Common myeloid progenitor, CD34-positive (primary cell): Measurements from ENCODE around the gene OR10V1.

ENCODE experiments used
- CTCF ChIA-PET: fragments of 350-600 bp; sonication (Branson Sonifier 250); formaldehyde crosslinking; loops from one replicate; lab custom pipeline; 2021; ENCODE audit warnings: antibody characterized with exemption; lab: Charles Lee
- POLR2A ChIA-PET: fragments of 350-600 bp; sonication (Branson Sonifier 250); formaldehyde crosslinking; loops from one replicate; lab custom pipeline; 2021; ENCODE audit warnings: antibody characterized with exemption; lab: Charles Lee
- DNase-seq, 3 donors: peaks; one replicate each; pipeline versions ENCODE4 v3.0.0 to v3.0.0-alpha.2; 2013
- H3K27ac ChIP-seq, 2 experiments: 1 replicate in 1 of 2; 2 replicates in 1 of 2; pipeline ENCODE4 v1.7.0; 2013; ENCODE audit warnings: inconsistent platforms in 2 of 2, low read length in 2 of 2, mild to moderate bottlenecking in 2 of 2, low read depth in 1 of 2, moderate library complexity in 1 of 2; ENCODE audit not compliant: severe bottlenecking in 2 of 2, insufficient read depth in 1 of 2, poor library complexity in 1 of 2
- H3K27me3 ChIP-seq, 5 experiments: replicated peaks in 2 of 5; 1 replicate in 3 of 5; 2 replicates in 2 of 5; pipeline versions ENCODE4 v1.6.1 to v1.7.0; 2013; ENCODE audit warnings: low read length in 4 of 5, mild to moderate bottlenecking in 2 of 5, moderate library complexity in 2 of 5, inconsistent platforms in 1 of 5; ENCODE audit not compliant: insufficient read depth in 5 of 5, control insufficient read depth in 4 of 5
- H3K36me3 ChIP-seq, 4 experiments: 1 replicate in 2 of 4; 2 replicates in 2 of 4; pipeline versions ENCODE4 v1.6.1 to v1.7.0; 2013; ENCODE audit warnings: low read length in 3 of 4, control low read depth in 1 of 4, mild to moderate bottlenecking in 1 of 4; ENCODE audit not compliant: control insufficient read depth in 4 of 4, insufficient read depth in 4 of 4
- H3K4me1 ChIP-seq, 4 experiments: 1 replicate in 3 of 4; 2 replicates in 1 of 4; pipeline versions ENCODE4 v1.6.1 to v1.7.1; 2013; ENCODE audit warnings: low read length in 3 of 4, mild to moderate bottlenecking in 3 of 4, control low read depth in 1 of 4, inconsistent platforms in 1 of 4, moderate library complexity in 1 of 4; ENCODE audit not compliant: control insufficient read depth in 4 of 4, insufficient read depth in 4 of 4; ENCODE audit errors: control extremely low read depth in 1 of 4
- H3K4me3 ChIP-seq, 7 experiments: 1 replicate in 4 of 7; 2 replicates in 3 of 7; pipeline versions ENCODE4 v1.5.1 to v1.7.0; 2013; ENCODE audit warnings: mild to moderate bottlenecking in 7 of 7, low read length in 6 of 7, moderate library complexity in 6 of 7, inconsistent platforms in 2 of 7, low read depth in 2 of 7, control low read depth in 1 of 7; ENCODE audit not compliant: insufficient read depth in 4 of 7, control insufficient read depth in 1 of 7; ENCODE audit errors: extremely low read depth in 1 of 7
- H3K9me3 ChIP-seq, 5 experiments: 1 replicate in 4 of 5; 2 replicates in 1 of 5; pipeline versions ENCODE4 v1.6.1 to v1.7.1; 2013; ENCODE audit warnings: low read length in 4 of 5, mild to moderate bottlenecking in 2 of 5, inconsistent platforms in 1 of 5, low read depth in 1 of 5, moderate library complexity in 1 of 5; ENCODE audit not compliant: control insufficient read depth in 4 of 5, insufficient read depth in 2 of 5; ENCODE audit errors: control extremely low read depth in 1 of 5
- WGBS: methylation state at CpG from one replicate; pipeline ENCODE4 v1.1.5; 2013; ENCODE audit not compliant: insufficient coverage; 5-methylcytosine and 5-hydroxymethylcytosine counted together

The OR10V1 gene

GRCh38 chr11:59730896-59731565 lies 17.4 kb upstream of the OR10V1 start:
- ChIA-PET CTCF (interaction anchor here (1.1 kb wide), 1 partner anchor 8 kb away, joined by 4 read pairs; no protein-coding TSS in a partner anchor), POLR2A (no interaction called here)
- no peak for DNase-seq
- Histone ChIP-seq H3K27me3 (no peaks in the 10 kb centered on the region), H3K27ac (no peak overlapping the region), H3K36me3 (no peaks in the 10 kb centered on the region), H3K9me3 (no peaks in the 10 kb centered on the region), H3K4me1 (peaks cover 4 to 14% (median 9%) of the 10 kb centered on the region in 4 experiments), H3K4me3 (no peak overlapping the region)
- 100% methylated on average over 2 of the region's 2 CpGs for WGBS

DNA sequence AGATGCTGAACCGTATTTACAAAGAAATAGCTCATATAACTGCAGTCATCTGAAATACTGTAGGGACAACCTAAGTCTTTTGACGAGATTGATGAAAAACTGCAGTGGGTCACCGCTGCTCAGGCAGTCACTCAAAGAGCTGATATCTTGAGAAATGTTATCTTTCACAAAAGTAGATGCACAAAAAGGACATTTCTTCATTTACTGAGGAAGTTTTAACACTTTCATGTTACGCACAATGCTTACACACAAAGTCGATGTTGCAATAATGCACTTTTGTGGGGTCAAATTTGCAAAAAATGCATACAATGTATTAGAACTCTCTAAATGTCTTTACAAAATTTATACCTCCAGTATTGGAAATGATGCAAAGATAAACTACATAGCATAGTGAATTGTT lies 16.2 kb upstream of the OR10V1 start:
- H3K9me3 ChIP-seq: no peaks in the 10 kb centered on the region
- no peaks in the 10 kb centered on the region for H3K36me3 ChIP-seq
- no peak overlapping the region for H3K4me3 ChIP-seq
- no peak overlapping the region for H3K27ac ChIP-seq
- DNase-seq: no peak
- CTCF ChIA-PET: interaction anchor here (1.1 to 1.8 kb wide), 2 partner anchors 9 to 72 kb away, joined by 4 read pairs; no protein-coding TSS in a partner anchor
- POLR2A ChIA-PET: no interaction called here
- 94% methylated on average over 5 of the region's 5 CpGs for WGBS
- H3K27me3 ChIP-seq: no peaks in the 10 kb centered on the region
- peaks cover 4 to 14% (median 9%) of the 10 kb centered on the region in 4 experiments for H3K4me1 ChIP-seq

DNA sequence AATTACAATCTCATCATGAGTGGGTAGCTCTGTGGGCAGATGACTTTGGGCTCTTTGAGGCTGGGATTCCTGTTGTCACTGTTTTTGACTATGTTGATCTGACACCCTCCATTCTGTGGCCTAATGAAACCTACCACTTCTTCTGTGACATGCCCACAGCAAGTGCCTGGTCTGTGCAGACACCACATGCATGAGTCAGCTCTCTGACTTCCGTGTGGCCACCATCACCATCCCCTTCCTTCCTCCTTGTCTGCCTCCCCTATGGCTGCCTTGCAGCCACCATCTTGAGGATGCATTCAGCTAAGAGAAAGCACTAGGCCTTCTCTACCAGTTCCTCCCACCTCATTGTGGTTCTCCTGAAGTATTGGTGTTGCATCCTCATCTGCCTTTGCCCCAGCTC lies 15.3 kb upstream of the OR10V1 start:
- ChIA-PET CTCF (interaction anchor here (1.8 kb wide), 1 partner anchor 73 kb away, joined by 4 read pairs; no protein-coding TSS in a partner anchor), POLR2A (no interaction called here)
- H3K9me3 ChIP-seq: no peaks in the 10 kb centered on the region
- peaks cover 4 to 14% (median 9%) of the 10 kb centered on the region in 4 experiments for H3K4me1 ChIP-seq
- no peaks in the 10 kb centered on the region for H3K36me3 ChIP-seq
- 0% methylated on average over 1 of the region's 1 CpG for WGBS
- H3K27me3 ChIP-seq: no peaks in the 10 kb centered on the region
- H3K27ac ChIP-seq: no peak overlapping the region
- peak in 2 of 3 donors; percentile 48 to 50 for DNase-seq
- H3K4me3 ChIP-seq: peak overlapping the region in 1 of 7 experiments; percentile 9

GRCh38 chr11:59728154-59728553 lies 14.5 kb upstream of the OR10V1 start:
- WGBS: 100% methylated on average over 3 of the region's 3 CpGs
- no peak for DNase-seq
- Histone ChIP-seq H3K4me1 (peaks cover 4 to 14% (median 9%) of the 10 kb centered on the region in 4 experiments), H3K36me3 (no peaks in the 10 kb centered on the region), H3K27me3 (no peaks in the 10 kb centered on the region), H3K4me3 (no peak overlapping the region), H3K27ac (no peak overlapping the region), H3K9me3 (no peaks in the 10 kb centered on the region)
- ChIA-PET CTCF (no interaction called here), POLR2A (no interaction called here)

GRCh38 chr11:59727426-59727825 lies 13.8 kb upstream of the OR10V1 start:
- Histone ChIP-seq H3K4me1 (peaks cover 4 to 14% (median 9%) of the 10 kb centered on the region in 4 experiments), H3K9me3 (no peaks in the 10 kb centered on the region), H3K27me3 (no peaks in the 10 kb centered on the region), H3K36me3 (no peaks in the 10 kb centered on the region), H3K4me3 (no peak overlapping the region), H3K27ac (no peak overlapping the region)
- CTCF ChIA-PET: interaction anchor here (0.6 to 1.2 kb wide), 3 partner anchors 75 to 597 kb away, joined by 3 read pairs; no protein-coding TSS in a partner anchor
- peak in 2 of 3 donors; percentile 42 to 69 for DNase-seq
- POLR2A ChIA-PET: interaction anchor here (0.6 kb wide), 1 partner anchor 10 kb away, joined by 4 read pairs; no protein-coding TSS in a partner anchor
- no CpG with 5 or more reads among the region's 1 CpG for WGBS

DNA sequence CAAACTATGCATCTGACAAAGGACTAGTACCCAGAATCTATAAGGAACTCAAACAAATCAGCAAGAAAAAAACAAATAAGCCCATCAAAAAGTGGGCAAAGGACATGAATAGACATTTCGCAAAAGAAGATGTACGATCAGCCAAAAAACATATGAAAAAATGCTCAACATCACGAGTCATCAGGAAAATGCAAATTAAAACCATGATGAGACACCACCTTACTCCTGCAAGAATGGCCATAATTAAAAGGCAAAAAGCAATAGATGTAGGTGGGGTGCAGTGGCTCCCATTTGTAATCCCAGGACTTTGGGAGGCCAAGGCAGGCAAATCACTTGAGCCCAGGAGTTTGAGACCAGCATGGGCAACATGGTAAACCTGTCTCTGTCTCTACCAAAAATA lies 10.4 kb upstream of the OR10V1 start:
- ChIA-PET CTCF (no interaction called here), POLR2A (no interaction called here)
- Histone ChIP-seq H3K9me3 (no peaks in the 10 kb centered on the region), H3K27me3 (no peaks in the 10 kb centered on the region), H3K4me1 (peaks cover 2 to 11% (median 7%) of the 10 kb centered on the region in 4 experiments), H3K36me3 (no peaks in the 10 kb centered on the region), H3K4me3 (no peak overlapping the region), H3K27ac (no peak overlapping the region)
- WGBS: 100% methylated on average over 2 of the region's 3 CpGs
- no peak for DNase-seq

DNA sequence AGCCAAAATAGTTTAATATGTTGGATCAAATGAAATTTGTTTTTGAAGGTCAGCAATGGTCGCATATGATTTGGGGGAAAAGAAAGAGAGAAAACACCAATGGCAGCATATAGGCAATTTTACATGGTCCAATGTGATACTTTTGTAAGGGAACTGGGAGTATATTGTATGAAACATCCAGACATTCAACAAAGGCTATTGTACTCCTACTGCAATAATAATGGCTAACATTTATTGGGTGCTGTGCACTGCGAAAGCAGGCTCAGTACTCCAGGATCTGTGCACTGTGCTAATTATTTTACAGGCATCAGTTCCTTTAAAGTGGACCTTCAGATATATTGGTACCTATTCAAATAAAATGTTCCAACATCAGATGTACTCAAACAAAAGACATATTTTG lies 5.9 kb upstream of the OR10V1 start:
- Histone ChIP-seq H3K27me3 (no peaks in the 10 kb centered on the region), H3K4me1 (peaks cover 0 to 5% (median 0%) of the 10 kb centered on the region in 4 experiments), H3K4me3 (no peak overlapping the region), H3K27ac (no peak overlapping the region), H3K36me3 (no peaks in the 10 kb centered on the region), H3K9me3 (no peaks in the 10 kb centered on the region)
- POLR2A ChIA-PET: no interaction called here
- WGBS: 89% methylated on average over 2 of the region's 2 CpGs
- no peak for DNase-seq
- CTCF ChIA-PET: no interaction called here
